A549 (cell line): Measurements from ENCODE around the gene NID2.

Experiments used
- CHD2 ChIP-seq: fragments of 150-350 bp; IDR thresholded peaks from 2 replicates; pipeline ENCODE4 v1.6.1; 2014; ENCODE audit warnings: low read length; ENCODE audit not compliant: partially characterized antibody
- POLR2A ChIP-seq: IDR thresholded peaks from 2 replicates; pipeline ENCODE4 v1.6.1; 2012; ENCODE audit warnings: mild to moderate bottlenecking, low read length
- POLR2AphosphoS2 ChIP-seq: conservative IDR thresholded peaks from 2 replicates; pipeline ENCODE4 v1.6.1; 2012; ENCODE audit warnings: low read length, improper control_type of control experiment, inconsistent platforms
- RAD21 ChIP-seq, 2 experiments: fragments of >200 bp in 1 of 2; sonication (Bioruptor Twin) in 1 of 2; formaldehyde crosslinking in 1 of 2; IDR thresholded peaks in 1 of 2; conservative IDR thresholded peaks in 1 of 2; 2 replicates in 1 of 2; 3 replicates in 1 of 2; pipeline ENCODE4 v1.6.1; 2012 to 2018; ENCODE audit warnings: inconsistent platforms in 1 of 2
- SMC3 ChIP-seq: fragments of >200 bp; sonication (Bioruptor Twin); formaldehyde crosslinking; IDR thresholded peaks from 3 replicates; pipeline ENCODE4 v1.6.1; 2018; ENCODE audit warnings: inconsistent platforms
- SREBF2 ChIP-seq: fragments of 450-650 bp; IDR thresholded peaks from 2 replicates; pipeline ENCODE4 v1.6.1; 2014; ENCODE audit warnings: mild to moderate bottlenecking, moderate library complexity
- TF ChIP-seq, protein P1 (sequence below): fragments of >200 bp; sonication (Bioruptor Twin); formaldehyde crosslinking; IDR thresholded peaks from 3 replicates; pipeline ENCODE4 v1.5.1; 2016

GRCh38 chr14:52051251-52051650 is 17.6 kb downstream of the NID2 start:
- TF ChIP-seq CHD2 (no peak), POLR2A (no peak), POLR2AphosphoS2 (no peak), SMC3 (no peak), SREBF2 (no peak), RAD21 (conservative IDR thresholded peaks at IDR 0.05 in 1 of 2, IDR thresholded peaks at IDR 0.05 in 1 of 2) (no peak)
- TF ChIP-seq, protein P1, sequence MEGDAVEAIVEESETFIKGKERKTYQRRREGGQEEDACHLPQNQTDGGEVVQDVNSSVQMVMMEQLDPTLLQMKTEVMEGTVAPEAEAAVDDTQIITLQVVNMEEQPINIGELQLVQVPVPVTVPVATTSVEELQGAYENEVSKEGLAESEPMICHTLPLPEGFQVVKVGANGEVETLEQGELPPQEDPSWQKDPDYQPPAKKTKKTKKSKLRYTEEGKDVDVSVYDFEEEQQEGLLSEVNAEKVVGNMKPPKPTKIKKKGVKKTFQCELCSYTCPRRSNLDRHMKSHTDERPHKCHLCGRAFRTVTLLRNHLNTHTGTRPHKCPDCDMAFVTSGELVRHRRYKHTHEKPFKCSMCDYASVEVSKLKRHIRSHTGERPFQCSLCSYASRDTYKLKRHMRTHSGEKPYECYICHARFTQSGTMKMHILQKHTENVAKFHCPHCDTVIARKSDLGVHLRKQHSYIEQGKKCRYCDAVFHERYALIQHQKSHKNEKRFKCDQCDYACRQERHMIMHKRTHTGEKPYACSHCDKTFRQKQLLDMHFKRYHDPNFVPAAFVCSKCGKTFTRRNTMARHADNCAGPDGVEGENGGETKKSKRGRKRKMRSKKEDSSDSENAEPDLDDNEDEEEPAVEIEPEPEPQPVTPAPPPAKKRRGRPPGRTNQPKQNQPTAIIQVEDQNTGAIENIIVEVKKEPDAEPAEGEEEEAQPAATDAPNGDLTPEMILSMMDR, result no peak
